ENCODE results near the gene TUBB4A.
"Not testable (repeated sequence)": the region's sequence is repeated elsewhere in the genome, so short reads cannot be mapped to it uniquely, and the experiment has no call there.

TUBB4A gene

GRCh38 chr19:6501740-6502648 lies at the start of gene TUBB4A:
TUBB4A (minus strand) TSS chr19:6502309; CDS start chr19:6502212, 97 bp downstream.
- DNase-seq: no peak

- no peak for DNase-seq
These were observed 49.0 kb upstream of the TUBB4A start for GRCh38 chr19:6551091-6551490.

- not testable (repeated sequence) for DNase-seq
These were observed 48.6 kb upstream of the TUBB4A start for GRCh38 chr19:6550679-6551078.

- no peak for DNase-seq
These were observed 41.8 kb upstream of the TUBB4A start for GRCh38 chr19:6543866-6544347.

GRCh38 chr19:6540918-6541689 lies 39.0 kb upstream of the TUBB4A start:
- DNase-seq: no peak

- DNase-seq: no peak
These were observed 37.4 kb upstream of the TUBB4A start for GRCh38 chr19:6539514-6539913.

- no peak for DNase-seq
These were observed 33.5 kb upstream of the TUBB4A start for GRCh38 chr19:6535558-6536137.

- no peak for DNase-seq
These were observed 32.5 kb upstream of the TUBB4A start for GRCh38 chr19:6534451-6535093.

GRCh38 chr19:6533746-6534418 lies 31.8 kb upstream of the TUBB4A start:
- no peak for DNase-seq

- no peak for DNase-seq
These were observed 30.9 kb upstream of the TUBB4A start for GRCh38 chr19:6533000-6533328.

GRCh38 chr19:6532244-6532999 lies 30.3 kb upstream of the TUBB4A start:
- DNase-seq: no peak

- DNase-seq: no peak
These were observed 29.8 kb upstream of the TUBB4A start for GRCh38 chr19:6531956-6532243.

- no peak for DNase-seq
These were observed 29.2 kb upstream of the TUBB4A start for GRCh38 chr19:6531163-6531955.

- DNase-seq: no peak
These were observed 28.5 kb upstream of the TUBB4A start, which contains the start of gene TNFSF9 for GRCh38 chr19:6530386-6531162. TNFSF9 (plus strand) TSS chr19:6531026; CDS start chr19:6531037, 11 bp downstream.

GRCh38 chr19:6529937-6530385 lies 27.9 kb upstream of the TUBB4A start:
- DNase-seq: no peak

GRCh38 chr19:6529351-6529750 lies 27.2 kb upstream of the TUBB4A start:
- DNase-seq: no peak

GRCh38 chr19:6528544-6529121 lies 26.5 kb upstream of the TUBB4A start:
- DNase-seq: no peak

- no peak for DNase-seq
These were observed 25.9 kb upstream of the TUBB4A start for GRCh38 chr19:6527893-6528543.

- DNase-seq: no peak
These were observed 22.2 kb upstream of the TUBB4A start for GRCh38 chr19:6524311-6524710.
